B cell (primary cell): ENCODE data around the gene LRP1. TPM values are rescaled to one million over a fixed set of nuclear protein-coding genes. Genes with fewer than 3 reads are reported as not detected.

Experiments
- ATAC-seq: fragments of 200-7000 bp; cut with Tn5 transposase; one replicate; pipeline ENCODE4 v1.10.0; 2021; ENCODE audit warnings: low read depth, mild to moderate bottlenecking, moderate number of reproducible peaks, moderate library complexity
- CTCF ChIA-PET: fragments of 350-600 bp; sonication (Branson Sonifier 250); formaldehyde crosslinking; loops from one replicate; lab custom pipeline; 2021; ENCODE audit warnings: antibody characterized with exemption, inconsistent platforms; lab: Charles Lee
- POLR2A ChIA-PET: fragments of 350-600 bp; sonication (Branson Sonifier 250); formaldehyde crosslinking; loops from one replicate; lab custom pipeline; 2021; ENCODE audit warnings: antibody characterized with exemption; lab: Charles Lee
- DNase-seq: peaks from one replicate; pipeline ENCODE4 v3.0.0; 2013
- H2AFZ ChIP-seq: 2 replicates; pipeline ENCODE4 v1.6.1; 2012; ENCODE audit warnings: mild to moderate bottlenecking, low read depth, low read length; ENCODE audit not compliant: insufficient read depth, poor library complexity, severe bottlenecking
- H3K27ac ChIP-seq, 2 donors: 1 replicate in 1 of 2; 2 replicates in 1 of 2; pipeline ENCODE4 v1.5.1; 2012 to 2013; ENCODE audit warnings: low read length in 2 of 2, mild to moderate bottlenecking in 2 of 2, moderate library complexity in 1 of 2
- H3K27me3 ChIP-seq, 4 experiments: fragments of 200-600 bp in 1 of 4; sonication (generic) in 1 of 4; replicated peaks in 1 of 4; 1 replicate in 2 of 4; 2 replicates in 2 of 4; pipeline versions ENCODE4 v1.6.1 to v1.7.0; 2013 to 2016; ENCODE audit warnings: low read length in 3 of 4, mild to moderate bottlenecking in 2 of 4, mixed read lengths in 1 of 4, moderate library complexity in 1 of 4; ENCODE audit not compliant: insufficient read depth in 4 of 4, control insufficient read depth in 3 of 4; ENCODE audit errors: control extremely low read depth in 1 of 4
- H3K36me3 ChIP-seq, 2 experiments: replicated peaks in 1 of 2; 1 replicate in 1 of 2; 2 replicates in 1 of 2; pipeline versions ENCODE4 v1.6.1 to v1.7.1; 2013; ENCODE audit warnings: low read length in 1 of 2; ENCODE audit not compliant: insufficient read depth in 2 of 2, control insufficient read depth in 1 of 2; ENCODE audit errors: control extremely low read depth in 1 of 2, extremely low read depth in 1 of 2
- H3K4me1 ChIP-seq, 2 donors: fragments of 200-600 bp in 1 of 2; sonication (generic) in 1 of 2; 1 replicate in 1 of 2; 2 replicates in 1 of 2; pipeline versions ENCODE4 v1.5.1 to v1.6.1; 2013 to 2017; ENCODE audit warnings: low read length in 2 of 2; ENCODE audit not compliant: control insufficient read depth in 2 of 2, insufficient read depth in 2 of 2
- H3K4me2 ChIP-seq: replicated peaks from 2 replicates; pipeline ENCODE3; 2012; ENCODE audit warnings: mild to moderate bottlenecking, low read depth, low read length; ENCODE audit not compliant: poor library complexity, severe bottlenecking
- H3K4me3 ChIP-seq, 5 experiments: fragments of 200-600 bp in 1 of 5; sonication (generic) in 1 of 5; 1 replicate in 3 of 5; 2 replicates in 2 of 5; pipeline versions ENCODE4 v1.5.1 to v1.7.0; 2011 to 2016; ENCODE audit warnings: low read length in 4 of 5, mild to moderate bottlenecking in 4 of 5, low read depth in 2 of 5, control low read depth in 1 of 5, moderate library complexity in 1 of 5; ENCODE audit not compliant: insufficient read depth in 1 of 5; ENCODE audit errors: control extremely low read depth in 1 of 5, extremely low read depth in 1 of 5
- H3K79me2 ChIP-seq: fragments of 200-600 bp; sonication (generic); one replicate; pipeline ENCODE4 v1.6.0; 2016; ENCODE audit warnings: low read length; ENCODE audit not compliant: control insufficient read depth, insufficient read depth
- H3K9ac ChIP-seq: fragments of 200-600 bp; sonication (generic); 2 replicates; pipeline ENCODE4 v1.6.1; 2017; ENCODE audit warnings: mild to moderate bottlenecking, low read length, moderate library complexity
- H3K9me3 ChIP-seq, 3 donors: one replicate each; pipeline versions ENCODE4 v1.6.1 to v1.7.1; 2013; ENCODE audit warnings: low read length in 2 of 3; ENCODE audit not compliant: control insufficient read depth in 2 of 3, insufficient read depth in 1 of 3; ENCODE audit errors: control extremely low read depth in 1 of 3
- H4K20me1 ChIP-seq: 2 replicates; pipeline ENCODE4 v1.6.0; 2012; ENCODE audit warnings: mild to moderate bottlenecking, low read length; ENCODE audit not compliant: insufficient read depth, control insufficient read depth, poor library complexity, severe bottlenecking
- H3K27ac Mint-ChIP-seq: one replicate; pipeline ENCODE4 v1.8.0; 2021; ENCODE audit warnings: mixed read lengths
- H3K27me3 Mint-ChIP-seq: one replicate; pipeline ENCODE4 v1.8.0; 2021; ENCODE audit warnings: mixed read lengths
- H3K4me1 Mint-ChIP-seq: one replicate; pipeline ENCODE4 v1.8.0; 2021; ENCODE audit warnings: mixed read lengths
- H3K4me3 Mint-ChIP-seq: one replicate; pipeline ENCODE4 v1.8.0; 2021; ENCODE audit warnings: mixed read lengths
- H3K9me3 Mint-ChIP-seq: one replicate; pipeline ENCODE4 v1.8.0; 2022; ENCODE audit warnings: mixed read lengths; ENCODE audit not compliant: insufficient read depth
- EZH2 ChIP-seq: IDR thresholded peaks from 2 replicates; pipeline ENCODE4 v1.6.1; 2012; ENCODE audit warnings: borderline replicate concordance, low read depth, mild to moderate bottlenecking, moderate library complexity, low read length; ENCODE audit not compliant: insufficient read depth, poor library complexity, severe bottlenecking
- WGBS: methylation state at CpG from one replicate; pipeline ENCODE4 v1.1.5; 2013; ENCODE audit warnings: missing lambda C conversion rate; ENCODE audit not compliant: insufficient coverage; 5-methylcytosine and 5-hydroxymethylcytosine counted together
- intact Hi-C: fragments of 100-400 bp; cut with micrococcal nuclease; formaldehyde crosslinking; loops from one replicate; pipeline ENCODE4 v1.10.0; 2022
- polyA plus RNA-seq: library from polyadenylated mRNA; depleted of rRNA; stranded (reverse); fragments of >200 nt; gene quantifications from 2 replicates; pipeline ENCODE4 v1.2.3, GENCODE V29; 2012
- total RNA-seq, 2 donors: library from RNA; stranded (reverse); fragments of 120-200 nt in 1 of 2; gene quantifications; 1 replicate in 1 of 2; 2 replicates in 1 of 2; pipeline versions ENCODE4 v1.2.3 to v1.2.4, GENCODE V29; 2013 to 2022
- TF ChIP-seq, protein P1 (sequence below): fragments of 200-600 bp; IDR thresholded peaks from one replicate; pipeline ENCODE4 v1.8.0; 2022; ENCODE audit warnings: antibody characterized with exemption, mild to moderate bottlenecking

Gene LRP1
- total and polyA plus RNA-seq, 2 donors (not counting 1 experiment from before 2014, with no cell fraction given): 2.0 to 4.1 TPM

DNA sequence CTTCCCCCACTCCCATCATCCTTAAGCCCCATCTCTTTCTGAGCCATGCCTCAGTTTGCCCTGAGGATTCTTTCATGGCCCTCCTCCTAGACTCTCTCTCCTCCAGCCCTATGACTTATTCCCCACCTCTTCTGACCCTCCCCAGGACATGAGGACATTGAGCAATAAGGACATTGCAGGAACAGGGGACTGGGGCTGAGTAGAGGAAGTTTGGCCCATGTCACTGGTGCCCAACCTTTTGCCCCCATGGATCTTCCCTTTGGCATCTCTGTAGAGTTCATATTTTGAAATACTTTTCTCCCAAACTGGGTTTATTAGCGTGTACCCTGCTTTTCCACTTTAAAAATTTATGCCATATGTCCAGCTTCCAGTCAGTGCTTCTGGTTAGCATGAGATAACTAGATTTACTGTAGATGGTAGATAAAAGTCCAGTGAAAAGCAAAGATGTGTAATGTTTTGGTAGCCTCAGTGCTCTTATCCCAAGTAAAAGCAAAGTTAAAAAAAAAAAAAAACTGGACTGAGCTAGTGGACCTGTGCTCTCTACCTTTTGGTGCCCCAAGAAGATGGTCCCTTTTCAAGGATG, 25.2 kb downstream of the LRP1 start:
- peaks cover 9% of the 10 kb centered on the region for H3K4me1 Mint-ChIP-seq
- H3K27ac Mint-ChIP-seq: no peak overlapping the region
- POLR2A ChIA-PET: no interaction called here
- no peak overlapping the region for H3K4me3 ChIP-seq
- DNase-seq: no peak
- H4K20me1 ChIP-seq: no peaks in the 10 kb centered on the region
- TF ChIP-seq, protein P1, sequence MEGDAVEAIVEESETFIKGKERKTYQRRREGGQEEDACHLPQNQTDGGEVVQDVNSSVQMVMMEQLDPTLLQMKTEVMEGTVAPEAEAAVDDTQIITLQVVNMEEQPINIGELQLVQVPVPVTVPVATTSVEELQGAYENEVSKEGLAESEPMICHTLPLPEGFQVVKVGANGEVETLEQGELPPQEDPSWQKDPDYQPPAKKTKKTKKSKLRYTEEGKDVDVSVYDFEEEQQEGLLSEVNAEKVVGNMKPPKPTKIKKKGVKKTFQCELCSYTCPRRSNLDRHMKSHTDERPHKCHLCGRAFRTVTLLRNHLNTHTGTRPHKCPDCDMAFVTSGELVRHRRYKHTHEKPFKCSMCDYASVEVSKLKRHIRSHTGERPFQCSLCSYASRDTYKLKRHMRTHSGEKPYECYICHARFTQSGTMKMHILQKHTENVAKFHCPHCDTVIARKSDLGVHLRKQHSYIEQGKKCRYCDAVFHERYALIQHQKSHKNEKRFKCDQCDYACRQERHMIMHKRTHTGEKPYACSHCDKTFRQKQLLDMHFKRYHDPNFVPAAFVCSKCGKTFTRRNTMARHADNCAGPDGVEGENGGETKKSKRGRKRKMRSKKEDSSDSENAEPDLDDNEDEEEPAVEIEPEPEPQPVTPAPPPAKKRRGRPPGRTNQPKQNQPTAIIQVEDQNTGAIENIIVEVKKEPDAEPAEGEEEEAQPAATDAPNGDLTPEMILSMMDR: no peak
- TF ChIP-seq EZH2: no peak
- H3K4me1 ChIP-seq: peaks cover 4 to 14% of the 10 kb centered on the region in 2 donors
- no peaks in the 10 kb centered on the region for H3K36me3 ChIP-seq
- no peak overlapping the region for H3K9ac ChIP-seq
- no peak overlapping the region for H3K4me3 Mint-ChIP-seq
- no peak overlapping the region for H3K4me2 ChIP-seq
- H3K9me3 ChIP-seq: peaks cover 0 to 3% (median 0%) of the 10 kb centered on the region in 3 donors
- H3K27me3 Mint-ChIP-seq: peaks cover 9% of the 10 kb centered on the region
- CTCF ChIA-PET: no interaction called here
- no peaks in the 10 kb centered on the region for H3K79me2 ChIP-seq
- WGBS: no CpG with 5 or more reads among the region's 1 CpG
- H2AFZ ChIP-seq: no peak overlapping the region
- no peaks in the 10 kb centered on the region for H3K27me3 ChIP-seq
- intact Hi-C loops: no loop called here
- ATAC-seq: no peak
- H3K27ac ChIP-seq: no peak overlapping the region
- no peaks in the 10 kb centered on the region for H3K9me3 Mint-ChIP-seq

- Mint-ChIP-seq H3K27me3 (peaks cover 9% of the 10 kb centered on the region), H3K4me3 (no peak overlapping the region), H3K27ac (no peak overlapping the region), H3K9me3 (no peaks in the 10 kb centered on the region), H3K4me1 (peaks cover 9% of the 10 kb centered on the region)
- peaks cover 4 to 14% of the 10 kb centered on the region in 2 donors for H3K4me1 ChIP-seq
- no peak overlapping the region for H3K27ac ChIP-seq
- WGBS: 100% methylated on average over 5 of the region's 6 CpGs
- no peak for TF ChIP-seq EZH2
- TF ChIP-seq, protein P1: no peak
- no peaks in the 10 kb centered on the region for H4K20me1 ChIP-seq
- H3K27me3 ChIP-seq: no peaks in the 10 kb centered on the region
- H3K79me2 ChIP-seq: no peaks in the 10 kb centered on the region
- H3K4me3 ChIP-seq: no peak overlapping the region
- H2AFZ ChIP-seq: no peak overlapping the region
- H3K36me3 ChIP-seq: no peaks in the 10 kb centered on the region
- no peak overlapping the region for H3K4me2 ChIP-seq
- DNase-seq (no peak), ATAC-seq (no peak)
- ChIA-PET CTCF (interaction anchor here (0.6 to 1.3 kb wide), 2 partner anchors 28 to 144 kb away, joined by 3 to 4 read pairs; no protein-coding TSS in a partner anchor), POLR2A (no interaction called here)
- H3K9me3 ChIP-seq: peaks cover 0 to 3% (median 0%) of the 10 kb centered on the region in 3 donors
- no peak overlapping the region for H3K9ac ChIP-seq
- intact Hi-C loops: no loop called here
Measured at GRCh38 chr12:57154076-57154475, 25.8 kb downstream of the LRP1 start.
